Uterus (tissue), 2 donors: ENCODE data around the gene TMEM229B.

Experiments used
- CTCF ChIP-seq, 4 experiments: fragments of 200-600 bp in 2 of 4; fragments of 450-650 bp in 2 of 4; sonication (generic) in 2 of 4; IDR thresholded peaks; one replicate each; pipeline ENCODE4 v1.5.1; 2016 to 2019; ENCODE audit warnings: antibody characterized with exemption in 4 of 4, mild to moderate bottlenecking in 2 of 4, moderate library complexity in 1 of 4
- POLR2A ChIP-seq, 2 donors: fragments of 450-650 bp; IDR thresholded peaks; one replicate each; pipeline ENCODE4 v1.6.1; 2016; ENCODE audit warnings: antibody characterized with exemption in 2 of 2, mild to moderate bottlenecking in 1 of 2, moderate library complexity in 1 of 2

- TF ChIP-seq CTCF (IDR thresholded peaks at IDR 0.05) (no peak), POLR2A (IDR thresholded peaks at IDR 0.05) (no peak)
Measured at GRCh38 chr14:67461996-67462395, 26.5 kb downstream of the TMEM229B start.
